T-cell (primary cell): ENCODE data around the gene FAM20C. TPM values are rescaled to one million over a fixed set of nuclear protein-coding genes. Genes with fewer than 3 reads are reported as not detected.

ENCODE experiments used
- ATAC-seq, 4 experiments: fragments of 200-7000 bp in 3 of 4; fragments of 150-1000 bp in 1 of 4; cut with Tn5 transposase; replicated peaks in 1 of 4; 1 replicate in 3 of 4; 2 replicates in 1 of 4; pipeline ENCODE4 v1.10.0; 2021; ENCODE audit warnings: moderate library complexity in 3 of 4, mild to moderate bottlenecking in 2 of 4, moderate number of reproducible peaks in 1 of 4
- CTCF ChIA-PET, 2 donors: fragments of 300-600 bp; sonication (Branson Sonifier 250); formaldehyde crosslinking; loops; one replicate each; lab custom pipeline; 2022; ENCODE audit warnings: antibody characterized with exemption in 2 of 2; lab: Charles Lee
- POLR2A ChIA-PET, 2 donors: fragments of 300-600 bp; sonication (Branson Sonifier 250); formaldehyde crosslinking; loops; one replicate each; lab custom pipeline; 2022; ENCODE audit warnings: antibody characterized with exemption in 2 of 2; lab: Charles Lee
- DNase-seq, 35 experiments: peaks; one replicate each; pipeline versions ENCODE4 v3.0.0 to v3.0.0-alpha.2; 2013 to 2023
- H3K27ac ChIP-seq: one replicate; pipeline ENCODE4 v1.5.1; 2013; ENCODE audit warnings: low read length
- H3K27me3 ChIP-seq, 2 experiments: replicated peaks in 1 of 2; 1 replicate in 1 of 2; 2 replicates in 1 of 2; pipeline versions ENCODE4 v1.6.1 to v1.7.0; 2013; ENCODE audit warnings: low read length in 1 of 2, mixed read lengths in 1 of 2; ENCODE audit not compliant: control insufficient read depth in 2 of 2, insufficient read depth in 2 of 2; ENCODE audit errors: extremely low read depth in 1 of 2
- H3K36me3 ChIP-seq, 2 donors: 1 replicate in 1 of 2; 2 replicates in 1 of 2; pipeline versions ENCODE4 v1.6.1 to v1.7.0; 2013; ENCODE audit warnings: low read length in 1 of 2; ENCODE audit not compliant: control insufficient read depth in 2 of 2, insufficient read depth in 1 of 2; ENCODE audit errors: extremely low read depth in 1 of 2
- H3K4me1 ChIP-seq, 2 experiments: 1 replicate in 1 of 2; 2 replicates in 1 of 2; pipeline versions ENCODE4 v1.6.1 to v1.7.0; 2013; ENCODE audit warnings: low read length in 2 of 2, mixed read lengths in 1 of 2; ENCODE audit not compliant: insufficient read depth in 2 of 2, control insufficient read depth in 1 of 2; ENCODE audit errors: extremely low read depth in 1 of 2
- H3K4me3 ChIP-seq, 2 donors: 1 replicate in 1 of 2; 2 replicates in 1 of 2; pipeline versions ENCODE4 v1.5.1 to v1.7.0; 2013; ENCODE audit warnings: mild to moderate bottlenecking in 2 of 2, low read length in 1 of 2, moderate library complexity in 1 of 2; ENCODE audit not compliant: control insufficient read depth in 1 of 2; ENCODE audit errors: extremely low read depth in 1 of 2
- H3K9me3 ChIP-seq: 2 replicates; pipeline ENCODE4 v1.7.0; 2013
- H3K27ac Mint-ChIP-seq, 2 donors: one replicate each; pipeline ENCODE4 v1.8.0; 2020 to 2021; ENCODE audit warnings: mild to moderate bottlenecking in 2 of 2, mixed read lengths in 2 of 2
- H3K27me3 Mint-ChIP-seq, 2 donors: one replicate each; pipeline ENCODE4 v1.8.0; 2021 to 2022; ENCODE audit warnings: mixed read lengths in 2 of 2
- H3K36me3 Mint-ChIP-seq: one replicate; pipeline ENCODE4 v1.8.0; 2021; ENCODE audit warnings: mixed read lengths
- H3K4me1 Mint-ChIP-seq, 3 donors: one replicate each; pipeline ENCODE4 v1.8.0; 2020 to 2022; ENCODE audit warnings: mixed read lengths in 3 of 3, mild to moderate bottlenecking in 1 of 3
- H3K4me3 Mint-ChIP-seq, 3 donors: one replicate each; pipeline ENCODE4 v1.8.0; 2020 to 2022; ENCODE audit warnings: mild to moderate bottlenecking in 3 of 3, mixed read lengths in 3 of 3, moderate library complexity in 3 of 3
- H3K9me3 Mint-ChIP-seq, 3 donors: one replicate each; pipeline ENCODE4 v1.8.0; 2020 to 2022; ENCODE audit warnings: mixed read lengths in 3 of 3
- whole genome bisulfite sequencing: methylation state at CpG from one replicate; pipeline ENCODE4 v1.1.5; 2013; ENCODE audit warnings: missing lambda C conversion rate; ENCODE audit not compliant: insufficient coverage; 5-methylcytosine and 5-hydroxymethylcytosine counted together
- total RNA-seq, 35 experiments: library from RNA in 6 of 35; stranded (reverse) in 6 of 35; fragments of 120-200 nt in 1 of 35; gene quantifications; one replicate each; pipeline versions ENCODE4 v1.2.1 to v1.2.4 and lab custom pipeline; 2013 to 2026

The FAM20C gene
- 1 to 10 TPM in 3 of 5 donors, under 1 TPM in 2; 0.18 to 2.0 (median 1.2) TPM for total RNA-seq
- 0.44 TPM for total RNA-seq (2013)
- total RNA-seq (lab: John Stamatoyannopoulos, UW) = 0 to 44.4 (median 0.55) reads per million in 29 experiments

DNA sequence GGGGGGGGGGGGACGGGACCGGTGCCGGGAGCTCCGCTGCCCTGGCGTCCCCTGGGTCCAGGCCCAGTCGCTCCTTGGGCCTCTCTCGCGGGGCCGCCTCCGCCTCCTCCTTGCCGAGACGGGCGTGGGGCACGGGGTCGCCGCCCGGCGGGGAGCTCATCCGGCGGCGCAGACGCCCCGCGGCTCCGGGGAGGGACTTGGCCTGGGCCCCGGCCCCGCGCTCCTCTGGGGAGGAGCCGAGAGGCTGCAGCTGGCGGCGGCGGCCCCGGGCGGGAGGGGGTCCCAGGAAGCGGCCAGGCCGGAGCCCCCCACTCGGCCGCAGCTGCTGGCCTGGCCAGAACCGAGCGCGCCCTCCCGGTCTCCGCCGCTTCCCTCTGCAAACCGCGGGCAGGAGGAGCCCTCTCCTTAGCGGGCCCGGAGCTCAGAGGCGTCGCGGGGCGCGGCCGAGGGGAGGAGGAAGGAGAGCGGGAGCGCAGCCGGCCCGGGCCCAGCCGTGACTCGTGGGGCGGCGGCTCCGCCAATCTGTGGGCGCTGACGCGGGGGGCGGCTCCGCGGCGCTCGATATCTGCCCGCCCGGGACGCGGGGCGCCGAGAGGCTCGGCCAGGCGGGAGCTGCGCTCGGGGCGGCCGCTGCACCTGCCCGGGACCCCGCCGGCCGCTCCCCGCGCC, at the start of gene FAM20C:
Gene FAM20C (plus strand): TSS at position 591 of the 669 bp plus-strand sequence. CDS start 629 bp downstream, outside the sequence.
- H3K27ac Mint-ChIP-seq = no peak within 1 kb of the TSS
- H3K27me3 Mint-ChIP-seq = peaks cover 31 to 48% of the 10 kb centered on the region in 2 donors
- peak; percentile 77 to 92 (median 83) for ATAC-seq
- peak within 1 kb of the TSS in 1 of 2 donors; percentile 36 for H3K4me3 ChIP-seq
- H3K36me3 Mint-ChIP-seq = no peaks in the 10 kb centered on the region
- CTCF ChIA-PET = no interaction called here
- peaks cover 0 to 10% of the 10 kb centered on the region in 2 experiments for H3K4me1 ChIP-seq
- H3K4me1 Mint-ChIP-seq = peaks cover 0 to 3% (median 3%) of the 10 kb centered on the region in 3 donors
- WGBS = 0% methylated on average over 67 of the region's 89 CpGs
- H3K9me3 ChIP-seq = no peaks in the 10 kb centered on the region
- POLR2A ChIA-PET = interaction anchor here in 1 of 2 donors (0.5 to 0.8 kb wide), 2 partner anchors 9 to 86 kb away, joined by 3 to 5 read pairs; no protein-coding TSS in a partner anchor
- peak in 28 of 35 experiments; percentile 7 to 57 (median 26) for DNase-seq
- peak within 1 kb of the TSS; percentile 71 to 77 (median 71) for H3K4me3 Mint-ChIP-seq
- no peaks in the 10 kb centered on the region for H3K36me3 ChIP-seq
- H3K27me3 ChIP-seq = peaks cover 0 to 63% of the 10 kb centered on the region in 2 experiments
- H3K9me3 Mint-ChIP-seq = no peaks in the 10 kb centered on the region
- H3K27ac ChIP-seq = no peak within 1 kb of the TSS

DNA sequence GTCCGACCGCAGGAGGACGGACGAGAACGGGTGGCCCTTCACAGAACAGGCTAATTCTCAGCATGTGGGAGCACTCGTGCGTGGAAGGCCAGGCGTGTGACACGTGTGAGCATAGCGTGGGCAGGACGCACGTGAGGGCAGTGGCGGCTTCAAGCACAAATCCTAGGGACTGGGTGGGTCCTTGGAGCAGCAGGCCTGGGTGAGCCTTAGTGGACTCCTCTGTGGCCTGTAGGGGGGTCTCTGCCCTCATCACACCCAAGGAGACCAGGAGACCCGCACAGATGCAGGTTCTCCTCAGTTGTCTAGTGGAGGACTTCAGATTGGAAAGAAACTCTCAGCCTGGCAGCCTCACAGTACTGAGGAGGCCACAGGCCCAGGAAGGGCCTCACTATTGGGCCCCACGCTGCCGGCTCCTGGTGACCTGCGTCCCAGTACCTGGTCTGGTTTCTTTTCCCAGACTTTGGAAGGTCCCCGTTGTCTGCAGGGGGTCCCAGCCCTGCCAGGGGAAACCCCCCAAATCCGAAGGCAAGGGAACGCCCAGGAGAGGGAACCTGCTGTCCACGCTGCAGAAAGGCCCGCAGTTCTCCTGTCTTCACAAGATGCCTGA, 49.1 kb upstream of the FAM20C start:
- DNase-seq (no peak), ATAC-seq (no peak)
- H3K27ac ChIP-seq = no peak overlapping the region
- no peaks in the 10 kb centered on the region for H3K9me3 Mint-ChIP-seq
- peaks cover 8% of the 10 kb centered on the region for H3K36me3 Mint-ChIP-seq
- ChIA-PET POLR2A (no interaction called here), CTCF (no interaction called here)
- H3K27me3 ChIP-seq = peaks cover 0 to 30% of the 10 kb centered on the region in 2 experiments
- 87% methylated on average over 18 of the region's 22 CpGs for WGBS
- peaks cover 3 to 18% of the 10 kb centered on the region in 2 donors for H3K27me3 Mint-ChIP-seq
- no peak overlapping the region for H3K27ac Mint-ChIP-seq
- H3K4me3 ChIP-seq = no peak overlapping the region
- H3K36me3 ChIP-seq = no peaks in the 10 kb centered on the region
- H3K4me1 ChIP-seq = no peaks in the 10 kb centered on the region
- H3K4me3 Mint-ChIP-seq = no peak overlapping the region
- peaks cover 0 to 1% (median 0%) of the 10 kb centered on the region in 3 donors for H3K4me1 Mint-ChIP-seq
- H3K9me3 ChIP-seq = no peaks in the 10 kb centered on the region

DNA sequence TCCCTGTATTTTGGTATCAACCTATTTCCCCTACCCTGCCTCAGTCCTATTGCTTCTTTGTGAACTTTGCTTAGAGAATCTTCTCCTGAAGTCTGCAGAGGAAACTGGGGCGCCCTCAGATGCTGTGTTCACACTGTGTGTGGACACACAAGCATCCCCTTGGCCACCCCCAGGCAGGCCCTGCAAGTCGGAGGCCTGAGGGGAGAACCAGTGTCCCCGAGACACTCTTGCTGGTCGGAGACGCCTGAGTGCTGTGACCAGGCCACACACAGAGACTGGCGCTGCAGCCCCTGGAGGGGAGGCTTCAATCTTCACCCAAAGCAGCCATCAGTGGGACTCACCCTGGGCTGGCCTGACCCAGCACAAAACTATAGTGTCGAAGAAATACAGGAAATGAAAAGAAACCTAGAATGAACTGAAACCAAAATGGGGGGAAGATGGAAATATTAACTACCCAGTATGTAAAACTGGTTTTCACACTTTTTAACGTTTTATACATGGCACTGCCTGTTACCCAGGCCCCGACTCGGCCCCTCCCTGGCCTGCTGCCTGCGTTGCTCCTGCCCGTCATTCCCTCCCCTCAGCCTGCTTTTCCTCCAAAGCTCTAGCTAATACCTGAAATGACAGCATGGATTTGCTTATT, 48.4 kb upstream of the FAM20C start:
- no peaks in the 10 kb centered on the region for H3K9me3 ChIP-seq
- no peak overlapping the region for H3K27ac ChIP-seq
- Mint-ChIP-seq H3K36me3 (peaks cover 8% of the 10 kb centered on the region), H3K27me3 (peaks cover 3 to 15% of the 10 kb centered on the region in 2 donors), H3K4me1 (peaks cover 4 to 6% (median 5%) of the 10 kb centered on the region in 3 donors), H3K4me3 (no peak overlapping the region), H3K27ac (no peak overlapping the region), H3K9me3 (no peaks in the 10 kb centered on the region)
- H3K27me3 ChIP-seq = peaks cover 0 to 29% of the 10 kb centered on the region in 2 experiments
- ChIA-PET CTCF (no interaction called here), POLR2A (no interaction called here)
- no peaks in the 10 kb centered on the region for H3K36me3 ChIP-seq
- peaks cover 0 to 2% of the 10 kb centered on the region in 2 experiments for H3K4me1 ChIP-seq
- 86% methylated on average over 7 of the region's 12 CpGs for WGBS
- no peak overlapping the region for H3K4me3 ChIP-seq
- DNase-seq = no peak
- no peak for ATAC-seq

- Histone ChIP-seq H3K36me3 (no peaks in the 10 kb centered on the region), H3K27me3 (peaks cover 0 to 24% of the 10 kb centered on the region in 2 experiments), H3K4me3 (no peak overlapping the region), H3K27ac (no peak overlapping the region), H3K4me1 (peaks cover 2% of the 10 kb centered on the region in 2 experiments), H3K9me3 (no peaks in the 10 kb centered on the region)
- peaks cover 8% of the 10 kb centered on the region for H3K36me3 Mint-ChIP-seq
- DNase-seq (no peak), ATAC-seq (no peak)
- 96% methylated on average over 8 of the region's 15 CpGs for WGBS
- H3K27me3 Mint-ChIP-seq = peaks cover 3 to 11% of the 10 kb centered on the region in 2 donors
- ChIA-PET CTCF (no interaction called here), POLR2A (no interaction called here)
- no peak overlapping the region for H3K27ac Mint-ChIP-seq
- peaks cover 8 to 11% (median 9%) of the 10 kb centered on the region in 3 donors for H3K4me1 Mint-ChIP-seq
- H3K4me3 Mint-ChIP-seq = no peak overlapping the region
- H3K9me3 Mint-ChIP-seq = no peaks in the 10 kb centered on the region
Measured at GRCh38 chr7:144454-144826, 47.9 kb upstream of the FAM20C start.

DNA sequence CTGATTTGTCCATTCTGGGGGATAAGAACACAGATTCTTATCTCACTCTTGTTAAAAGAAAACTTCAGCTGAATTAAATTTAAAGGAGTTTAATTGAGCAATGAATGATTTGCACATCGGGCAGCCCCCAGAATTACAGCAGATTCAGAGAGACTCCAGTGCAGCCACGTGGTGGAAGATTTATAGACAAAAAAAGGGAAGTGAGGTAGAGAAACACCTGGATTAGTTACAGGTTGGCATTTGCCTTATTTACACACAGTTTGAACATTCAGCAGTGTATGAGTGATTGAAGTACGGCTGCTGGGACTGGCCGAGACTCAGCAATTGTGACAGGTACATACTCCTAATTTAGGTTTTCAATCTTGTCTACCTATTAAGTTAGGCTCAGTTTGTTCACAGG, 46.5 kb upstream of the FAM20C start:
- Histone ChIP-seq H3K27ac (no peak overlapping the region), H3K27me3 (peaks cover 0 to 11% of the 10 kb centered on the region in 2 experiments), H3K4me3 (no peak overlapping the region), H3K9me3 (no peaks in the 10 kb centered on the region), H3K4me1 (peaks cover 2 to 16% of the 10 kb centered on the region in 2 experiments), H3K36me3 (no peaks in the 10 kb centered on the region)
- ChIA-PET POLR2A (no interaction called here), CTCF (interaction anchor here in 1 of 2 donors (0.8 kb wide), 1 partner anchor 176 kb away, joined by 3 read pairs; no protein-coding TSS in a partner anchor)
- H3K27me3 Mint-ChIP-seq = peaks cover 3 to 8% of the 10 kb centered on the region in 2 donors
- peaks cover 8% of the 10 kb centered on the region for H3K36me3 Mint-ChIP-seq
- no peaks in the 10 kb centered on the region for H3K9me3 Mint-ChIP-seq
- H3K27ac Mint-ChIP-seq = no peak overlapping the region
- H3K4me1 Mint-ChIP-seq = peaks cover 16 to 22% (median 21%) of the 10 kb centered on the region in 3 donors
- ATAC-seq = no peak
- no peak overlapping the region for H3K4me3 Mint-ChIP-seq
- 0% methylated on average over 1 of the region's 4 CpGs for WGBS
- no peak for DNase-seq

GRCh38 chr7:148543-148931, 43.8 kb upstream of the FAM20C start:
- ChIA-PET CTCF (no interaction called here), POLR2A (no interaction called here)
- H3K27ac Mint-ChIP-seq = peak overlapping the region; percentile 99 to 100
- peak overlapping the region; percentile 92 for H3K27ac ChIP-seq
- peak overlapping the region; percentile 88 to 93 (median 89) for H3K4me3 Mint-ChIP-seq
- H3K9me3 Mint-ChIP-seq = no peaks in the 10 kb centered on the region
- peaks cover 2 to 18% of the 10 kb centered on the region in 2 experiments for H3K4me1 ChIP-seq
- H3K27me3 Mint-ChIP-seq = no peaks in the 10 kb centered on the region
- no peaks in the 10 kb centered on the region for H3K9me3 ChIP-seq
- H3K27me3 ChIP-seq = no peaks in the 10 kb centered on the region
- peaks cover 16 to 22% (median 21%) of the 10 kb centered on the region in 3 donors for H3K4me1 Mint-ChIP-seq
- peak overlapping the region; percentile 64 to 77 for H3K4me3 ChIP-seq
- DNase-seq (peak in 1 of 35 experiments; percentile 11), ATAC-seq (no peak)
- H3K36me3 Mint-ChIP-seq = peaks cover 8% of the 10 kb centered on the region
- H3K36me3 ChIP-seq = no peaks in the 10 kb centered on the region
- WGBS = no CpG with 5 or more reads among the region's 5 CpGs
